ENCODE results near the gene POU2AF3.

GRCh38 chr11:111305162-111305802, 6.9 kb downstream of the POU2AF3 start:
- TF ChIP-seq CTCF (IDR thresholded peaks at IDR 0.05), result no peak
- no peak for TF ChIP-seq POLR2A (IDR thresholded peaks at IDR 0.05)
